Tibial nerve (tissue), 4 donors: Measurements from ENCODE around the gene TANK.

Experiments
- EP300 ChIP-seq, 2 donors: sonication (generic); formaldehyde crosslinking; IDR thresholded peaks; one replicate each; pipeline ENCODE4 v1.6.1; 2017; ENCODE audit warnings: antibody characterized with exemption in 2 of 2, mild to moderate bottlenecking in 1 of 2
- POLR2A ChIP-seq, 2 donors: fragments of 450-650 bp; IDR thresholded peaks; one replicate each; pipeline ENCODE4 v1.6.1; 2017; ENCODE audit warnings: antibody characterized with exemption in 2 of 2, mild to moderate bottlenecking in 2 of 2, moderate library complexity in 2 of 2
- TF ChIP-seq, protein P1 (sequence below), 5 experiments: fragments of 200-600 bp in 3 of 5; fragments of 450-650 bp in 2 of 5; sonication (generic) in 3 of 5; IDR thresholded peaks; one replicate each; pipeline ENCODE4 v1.5.1; 2016 to 2019; ENCODE audit warnings: antibody characterized with exemption in 5 of 5, mild to moderate bottlenecking in 3 of 5, moderate library complexity in 2 of 5

DNA sequence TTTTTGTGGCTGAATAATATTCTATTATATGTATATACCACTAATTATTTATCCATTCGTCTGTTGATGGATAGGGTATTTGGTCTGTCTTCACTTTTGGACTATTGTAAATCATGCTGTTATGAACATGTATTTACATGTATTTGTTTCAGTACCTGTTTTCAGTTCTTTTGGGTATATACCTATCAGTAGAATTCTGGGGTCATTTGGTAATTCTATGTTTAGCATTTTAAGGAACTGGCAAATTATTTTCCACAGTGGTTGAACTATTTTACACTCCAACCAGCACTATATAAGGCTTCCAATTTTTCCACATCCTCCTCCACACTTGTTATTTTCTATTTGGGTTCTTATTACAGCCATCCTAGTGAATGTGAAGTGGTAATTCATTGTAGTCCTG is 12.4 kb upstream of the TANK start:
- TF ChIP-seq EP300 (IDR thresholded peaks at IDR 0.05): no peak
- no peak for TF ChIP-seq POLR2A (IDR thresholded peaks at IDR 0.05)
- TF ChIP-seq, protein P1, sequence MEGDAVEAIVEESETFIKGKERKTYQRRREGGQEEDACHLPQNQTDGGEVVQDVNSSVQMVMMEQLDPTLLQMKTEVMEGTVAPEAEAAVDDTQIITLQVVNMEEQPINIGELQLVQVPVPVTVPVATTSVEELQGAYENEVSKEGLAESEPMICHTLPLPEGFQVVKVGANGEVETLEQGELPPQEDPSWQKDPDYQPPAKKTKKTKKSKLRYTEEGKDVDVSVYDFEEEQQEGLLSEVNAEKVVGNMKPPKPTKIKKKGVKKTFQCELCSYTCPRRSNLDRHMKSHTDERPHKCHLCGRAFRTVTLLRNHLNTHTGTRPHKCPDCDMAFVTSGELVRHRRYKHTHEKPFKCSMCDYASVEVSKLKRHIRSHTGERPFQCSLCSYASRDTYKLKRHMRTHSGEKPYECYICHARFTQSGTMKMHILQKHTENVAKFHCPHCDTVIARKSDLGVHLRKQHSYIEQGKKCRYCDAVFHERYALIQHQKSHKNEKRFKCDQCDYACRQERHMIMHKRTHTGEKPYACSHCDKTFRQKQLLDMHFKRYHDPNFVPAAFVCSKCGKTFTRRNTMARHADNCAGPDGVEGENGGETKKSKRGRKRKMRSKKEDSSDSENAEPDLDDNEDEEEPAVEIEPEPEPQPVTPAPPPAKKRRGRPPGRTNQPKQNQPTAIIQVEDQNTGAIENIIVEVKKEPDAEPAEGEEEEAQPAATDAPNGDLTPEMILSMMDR (IDR thresholded peaks at IDR 0.05): no peak
